ENCODE results near the gene NMT2.

Gene NMT2

GRCh38 chr10:15140698-15141097 lies 27.8 kb downstream of the NMT2 start:
- no peak for DNase-seq

- peak; percentile 48 for DNase-seq
These were observed 30.9 kb downstream of the NMT2 start for GRCh38 chr10:15137636-15138035.

DNA sequence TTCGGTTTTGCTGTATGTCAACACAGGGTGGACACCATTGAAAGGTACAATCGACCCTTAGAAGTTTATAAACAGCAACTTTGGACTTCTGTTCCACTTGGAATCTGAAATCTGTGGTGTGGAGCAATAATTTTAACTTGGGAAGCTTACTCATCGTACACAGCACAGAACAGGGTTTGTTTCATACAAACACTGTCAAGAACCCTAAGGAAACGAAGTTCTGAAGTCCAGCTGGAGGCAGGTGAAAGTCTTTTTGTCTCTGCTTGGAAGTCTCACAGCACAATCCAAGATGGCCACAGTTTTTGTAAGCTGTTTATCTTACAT lies 31.5 kb downstream of the NMT2 start:
- peak; percentile 71 for DNase-seq

GRCh38 chr10:15136129-15137035 lies 32.1 kb downstream of the NMT2 start:
- DNase-seq = no peak

- DNase-seq = no peak
These were observed 37.2 kb downstream of the NMT2 start for GRCh38 chr10:15131330-15131729.

- no peak for DNase-seq
These were observed 43.6 kb downstream of the NMT2 start for GRCh38 chr10:15124908-15125307.

DNA sequence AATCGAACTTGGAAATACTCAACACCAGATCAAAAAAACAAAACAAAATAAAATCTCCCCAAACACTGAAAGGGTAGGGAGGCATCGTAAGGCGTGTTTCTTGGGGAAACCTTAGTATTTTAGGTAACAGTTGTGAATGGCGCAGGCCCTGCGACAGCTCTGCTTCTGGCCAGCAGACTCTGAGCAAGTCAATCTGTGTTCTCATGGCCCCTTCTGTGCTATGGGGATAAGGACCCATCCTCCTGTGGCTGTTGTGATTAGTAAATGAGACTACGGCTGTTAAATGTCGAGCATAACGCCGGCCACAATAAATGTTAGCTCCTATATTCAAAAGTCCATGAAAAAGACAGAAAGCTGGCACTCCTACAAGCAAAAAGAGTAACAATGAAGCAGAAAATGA lies 44.3 kb downstream of the NMT2 start:
- no peak for DNase-seq

- DNase-seq = peak; percentile 91
These were observed 44.7 kb downstream of the NMT2 start for GRCh38 chr10:15123749-15124184.

DNA sequence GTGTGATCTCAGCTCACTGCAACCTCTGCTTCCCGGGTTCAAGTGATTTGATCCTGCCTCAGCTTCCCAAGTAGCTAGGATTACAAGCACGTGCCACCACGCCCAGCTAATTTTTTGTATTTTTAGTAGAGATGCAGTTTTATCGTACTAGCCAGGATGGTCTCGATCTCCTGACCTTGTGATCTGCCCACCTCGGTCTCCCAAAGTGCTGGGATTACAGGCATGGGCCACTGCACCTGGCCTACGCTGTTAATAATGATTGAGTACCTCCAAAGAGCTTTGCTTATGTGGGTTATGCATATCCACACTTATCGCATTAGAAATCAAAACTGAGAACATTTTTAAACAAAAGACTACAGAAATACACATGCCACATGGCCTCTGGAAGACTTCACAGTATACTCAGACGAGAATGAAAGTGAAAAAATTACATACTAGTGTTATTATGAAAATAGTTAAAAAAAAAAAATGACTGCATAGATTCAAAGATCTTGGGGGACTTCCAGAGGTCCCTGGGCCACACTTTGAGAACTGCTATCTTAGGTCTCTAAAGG lies 45.9 kb downstream of the NMT2 start:
- no peak for DNase-seq

DNA sequence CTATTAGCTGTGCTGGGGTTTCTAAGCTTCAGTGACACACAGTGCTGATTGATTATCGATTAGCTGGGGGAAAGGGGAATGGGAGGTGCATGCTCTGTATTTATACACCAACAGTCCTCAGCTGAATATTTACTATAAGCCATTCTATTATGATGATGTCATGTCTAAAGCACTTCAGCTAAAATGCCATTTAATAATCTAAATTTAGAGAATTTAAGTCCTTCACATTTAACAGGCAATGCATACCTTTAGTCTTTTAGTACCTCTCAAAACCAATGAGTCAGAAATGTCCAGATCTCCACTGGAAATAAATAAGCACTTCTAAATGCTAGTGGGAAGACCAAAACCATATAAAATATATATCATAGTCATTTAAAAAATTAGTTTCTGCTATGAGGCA lies 46.8 kb downstream of the NMT2 start:
- DNase-seq = peak; percentile 49

- DNase-seq = peak; percentile 90
These were observed 48.0 kb downstream of the NMT2 start for GRCh38 chr10:15120523-15120922.

GRCh38 chr10:15118615-15119014 lies 49.9 kb downstream of the NMT2 start:
- DNase-seq = no peak

GRCh38 chr10:15116225-15116624 lies 52.3 kb downstream of the NMT2 start:
- DNase-seq = no peak

DNA sequence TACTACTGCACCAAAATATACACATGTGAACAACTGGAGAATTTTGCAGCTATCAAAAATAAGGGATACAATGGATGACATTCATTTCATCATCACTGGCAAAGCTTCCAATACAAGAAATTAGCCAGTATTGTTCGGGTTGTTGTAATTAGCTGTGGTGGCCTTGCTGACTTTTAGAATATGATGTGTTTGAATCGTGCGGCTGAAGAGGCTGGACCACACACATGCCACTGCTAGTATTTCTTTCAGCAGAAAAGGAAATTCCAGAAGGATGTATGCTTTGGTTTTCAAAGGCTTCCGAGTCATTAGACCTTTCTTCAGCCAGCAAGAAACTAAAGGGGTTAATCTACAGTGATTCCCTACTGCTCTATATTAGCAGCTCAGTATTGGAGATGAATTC lies 54.7 kb downstream of the NMT2 start:
- no peak for DNase-seq

DNA sequence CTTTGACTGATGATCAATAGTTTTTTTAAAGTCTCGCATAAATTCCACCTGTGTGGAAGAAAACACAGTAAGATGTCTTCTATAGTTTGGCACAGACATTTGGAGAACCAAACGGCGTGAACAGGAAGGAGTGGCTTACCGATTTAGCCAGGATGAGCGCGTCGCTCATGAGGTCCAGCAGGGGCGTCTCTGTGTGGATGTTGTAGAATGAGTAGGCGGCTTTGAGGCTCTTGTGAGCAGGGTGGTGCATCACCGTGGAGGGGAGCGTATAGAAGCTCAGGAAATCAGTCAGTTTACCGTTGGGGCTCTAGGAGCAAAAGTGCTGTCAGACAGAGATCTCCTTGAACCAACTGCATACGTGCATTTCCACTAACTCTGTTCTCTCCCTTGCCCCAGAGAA lies 55.8 kb downstream of the NMT2 start:
- no peak for DNase-seq

DNA sequence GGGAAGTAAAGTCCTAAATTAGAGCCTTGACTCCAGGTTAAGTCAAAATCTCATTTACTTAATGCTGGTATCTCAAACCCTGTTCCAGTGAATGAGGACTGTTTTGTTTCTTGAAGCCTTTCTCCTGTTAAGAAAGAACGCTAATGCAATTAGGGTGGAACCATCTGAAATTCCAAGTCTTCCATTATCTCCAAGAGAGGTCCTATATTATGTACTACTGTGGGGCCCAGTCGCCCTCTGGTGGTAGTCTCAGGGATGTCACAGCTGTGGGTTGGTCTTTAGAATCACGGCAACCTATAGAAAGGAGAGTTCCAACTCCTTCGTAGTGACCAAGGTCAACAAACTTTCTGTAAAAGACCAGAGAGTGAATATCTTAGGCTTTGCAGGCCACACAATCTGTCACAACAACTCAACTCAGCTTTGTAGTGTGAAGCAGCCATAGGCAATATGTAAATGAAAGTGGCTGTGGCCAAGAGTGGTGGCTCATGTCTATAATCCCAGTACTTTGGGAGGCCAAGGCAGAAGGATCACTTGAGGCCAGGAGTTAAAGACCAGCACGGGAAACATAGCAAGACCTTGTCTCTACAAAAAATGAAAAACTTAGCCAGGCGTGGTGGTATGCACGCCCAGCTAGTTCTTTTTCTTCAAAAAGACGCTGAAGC lies 62.0 kb downstream of the NMT2 start:
- peak; percentile 52 for DNase-seq

DNA sequence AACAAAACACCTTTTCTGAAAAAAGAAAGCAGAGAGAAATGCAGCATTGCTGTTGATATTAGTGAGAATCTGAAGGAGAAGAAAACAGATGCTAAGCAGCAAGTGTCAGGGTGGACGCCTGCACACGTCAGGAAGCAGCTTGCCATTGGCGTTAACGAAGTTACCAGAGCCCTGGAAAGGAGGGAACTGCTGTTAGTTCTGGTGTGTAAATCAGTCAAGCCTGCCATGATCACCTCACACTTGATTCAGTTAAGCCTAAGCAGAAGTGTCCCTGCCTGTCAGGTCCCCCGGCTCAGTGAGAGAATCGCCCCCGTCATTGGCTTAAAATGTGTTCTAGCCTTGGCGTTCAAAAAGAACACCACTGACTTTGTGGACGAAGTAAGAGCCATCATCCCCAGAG lies 65.0 kb downstream of the NMT2 start:
- no peak for DNase-seq

DNA sequence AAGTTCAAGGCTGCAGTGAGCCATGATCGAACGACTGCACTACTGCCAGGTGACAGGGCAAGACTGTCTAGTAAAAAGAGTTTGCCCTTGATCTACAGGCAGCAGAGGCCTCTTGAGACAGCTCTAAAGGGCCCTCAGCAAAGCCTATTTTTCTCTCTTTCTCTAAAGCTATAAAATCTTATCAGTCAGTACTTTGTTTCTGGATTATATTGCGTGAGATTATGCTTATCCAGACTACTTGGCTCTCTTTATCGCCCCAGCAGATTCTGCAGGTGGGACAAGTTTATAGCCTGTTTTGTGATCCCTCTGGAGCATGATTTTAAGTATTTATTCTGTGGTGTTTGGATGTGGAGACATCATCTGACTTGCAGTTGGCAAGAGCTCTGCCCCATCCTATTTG lies 68.6 kb downstream of the NMT2 start:
- DNase-seq = no peak

GRCh38 chr10:15097011-15097812 lies 71.3 kb downstream of the NMT2 start, which contains the start of gene RPP38:
Gene RPP38 (plus strand): TSS chr10:15097355. CDS start chr10:15103315, 5,960 bp downstream.
- peak; percentile 92 for DNase-seq

GRCh38 chr10:15096661-15097010 lies 71.9 kb downstream of the NMT2 start:
- no peak for DNase-seq

DNA sequence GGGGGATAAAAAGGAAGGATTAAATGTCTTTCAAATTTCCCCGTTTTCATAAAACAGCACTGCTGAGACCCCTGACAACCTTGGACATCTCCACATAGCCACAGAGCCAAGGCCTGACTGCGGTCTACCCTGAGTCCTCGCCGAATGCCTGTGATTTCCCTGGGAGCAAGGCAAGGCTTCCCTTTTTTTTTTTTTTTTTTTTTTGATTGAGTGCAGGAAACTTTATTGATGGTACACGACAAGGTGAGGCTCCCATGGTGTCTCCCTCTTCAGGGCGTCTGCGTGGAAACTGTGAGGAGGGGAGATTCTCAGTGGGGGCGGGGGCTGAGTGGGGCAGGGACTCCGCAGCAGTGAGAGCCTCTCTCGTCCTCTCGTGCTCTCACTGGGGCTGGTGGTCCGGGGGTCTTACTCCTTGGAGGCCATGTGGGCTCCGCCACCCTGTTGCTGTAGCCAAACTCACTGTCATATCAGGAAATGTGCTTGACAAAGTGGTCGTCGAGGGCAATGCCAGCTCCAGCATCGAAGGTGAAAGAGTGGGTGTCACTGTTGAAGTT lies 75.6 kb downstream of the NMT2 start:
- no peak for DNase-seq

- no peak for DNase-seq
These were observed 77.1 kb downstream of the NMT2 start for GRCh38 chr10:15091418-15091817.
